AG09319 (cell line): ENCODE measurements around the gene PTPRM.

Source experiments
- DNase-seq: peaks from one replicate; pipeline ENCODE4 v3.0.0-alpha.2; 2010; ENCODE audit warnings: low read depth; ENCODE audit errors: extremely low read depth
- TF ChIP-seq, protein P1 (sequence below): IDR thresholded peaks from 2 replicates; pipeline ENCODE4 v1.5.1; 2011; ENCODE audit warnings: low read depth, mild to moderate bottlenecking, inconsistent platforms, low read length, moderate library complexity

Gene PTPRM

DNA sequence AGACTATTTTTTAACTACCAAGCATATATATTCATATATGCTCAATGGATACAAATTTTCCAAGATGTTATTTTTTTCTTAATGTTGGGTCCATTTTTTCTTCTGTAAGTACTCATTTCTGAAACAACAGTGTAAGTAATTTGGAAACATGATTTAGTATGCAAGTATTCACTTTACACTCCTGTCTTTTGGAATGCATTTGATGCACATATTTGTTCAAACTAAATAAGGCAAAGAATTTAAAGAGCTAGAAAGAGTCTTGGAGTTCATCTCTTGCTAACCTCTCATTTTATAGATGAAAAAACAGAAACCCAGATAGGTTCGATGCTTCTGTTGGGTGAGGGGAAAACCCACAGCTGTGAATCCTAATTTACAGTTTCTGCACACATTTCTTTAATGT lies 602.6 kb downstream of the PTPRM start:
- no peak for DNase-seq
- TF ChIP-seq, protein P1, sequence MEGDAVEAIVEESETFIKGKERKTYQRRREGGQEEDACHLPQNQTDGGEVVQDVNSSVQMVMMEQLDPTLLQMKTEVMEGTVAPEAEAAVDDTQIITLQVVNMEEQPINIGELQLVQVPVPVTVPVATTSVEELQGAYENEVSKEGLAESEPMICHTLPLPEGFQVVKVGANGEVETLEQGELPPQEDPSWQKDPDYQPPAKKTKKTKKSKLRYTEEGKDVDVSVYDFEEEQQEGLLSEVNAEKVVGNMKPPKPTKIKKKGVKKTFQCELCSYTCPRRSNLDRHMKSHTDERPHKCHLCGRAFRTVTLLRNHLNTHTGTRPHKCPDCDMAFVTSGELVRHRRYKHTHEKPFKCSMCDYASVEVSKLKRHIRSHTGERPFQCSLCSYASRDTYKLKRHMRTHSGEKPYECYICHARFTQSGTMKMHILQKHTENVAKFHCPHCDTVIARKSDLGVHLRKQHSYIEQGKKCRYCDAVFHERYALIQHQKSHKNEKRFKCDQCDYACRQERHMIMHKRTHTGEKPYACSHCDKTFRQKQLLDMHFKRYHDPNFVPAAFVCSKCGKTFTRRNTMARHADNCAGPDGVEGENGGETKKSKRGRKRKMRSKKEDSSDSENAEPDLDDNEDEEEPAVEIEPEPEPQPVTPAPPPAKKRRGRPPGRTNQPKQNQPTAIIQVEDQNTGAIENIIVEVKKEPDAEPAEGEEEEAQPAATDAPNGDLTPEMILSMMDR, result no peak

DNA sequence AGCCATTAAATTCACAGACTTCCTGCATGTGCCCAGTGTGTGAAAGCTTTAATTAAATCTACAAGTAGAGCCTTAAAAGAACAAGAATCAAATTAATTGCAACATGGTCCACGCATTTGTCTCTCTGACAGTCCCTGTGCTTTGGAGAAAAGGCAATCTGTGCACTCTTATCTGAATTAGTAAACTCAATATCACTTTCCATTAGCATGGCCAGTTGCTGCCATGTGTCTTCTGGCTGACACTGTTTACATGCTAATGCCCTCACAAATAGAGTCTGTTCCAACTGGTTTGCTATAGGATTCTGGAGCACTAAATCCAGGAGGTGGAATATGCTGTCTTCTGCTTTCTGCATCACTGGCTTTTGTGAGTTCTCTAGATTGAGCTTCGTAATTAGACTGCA lies 607.7 kb downstream of the PTPRM start:
- DNase-seq, result no peak
- TF ChIP-seq, protein P1, result no peak

DNA sequence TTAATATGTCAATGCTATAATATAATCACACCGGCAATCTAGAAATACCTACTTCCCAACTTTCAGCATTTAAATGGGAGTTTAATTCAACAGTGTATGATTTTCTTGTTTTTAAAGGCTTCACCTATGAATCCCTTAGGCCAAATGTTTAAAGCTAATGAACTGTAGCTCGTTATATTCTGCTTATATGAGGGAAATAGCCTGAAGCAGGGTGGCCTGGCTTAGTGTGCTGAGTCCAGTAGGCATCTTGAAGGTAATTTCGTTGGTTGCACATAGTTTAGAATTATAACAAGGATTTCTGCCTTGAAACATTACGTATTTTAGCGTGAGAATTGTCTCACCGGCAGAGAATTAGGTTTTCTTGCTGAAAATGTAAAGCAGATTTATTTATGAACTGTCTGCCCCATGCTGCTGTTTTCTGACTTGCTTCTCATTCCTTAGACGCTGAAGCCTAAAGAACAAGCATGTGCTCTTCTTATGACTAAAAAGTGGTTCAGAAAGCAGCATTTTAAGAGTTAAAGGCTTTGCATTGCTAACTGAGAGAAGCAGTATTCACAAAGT lies 608.5 kb downstream of the PTPRM start:
- TF ChIP-seq, protein P1, result no peak
- no peak for DNase-seq

DNA sequence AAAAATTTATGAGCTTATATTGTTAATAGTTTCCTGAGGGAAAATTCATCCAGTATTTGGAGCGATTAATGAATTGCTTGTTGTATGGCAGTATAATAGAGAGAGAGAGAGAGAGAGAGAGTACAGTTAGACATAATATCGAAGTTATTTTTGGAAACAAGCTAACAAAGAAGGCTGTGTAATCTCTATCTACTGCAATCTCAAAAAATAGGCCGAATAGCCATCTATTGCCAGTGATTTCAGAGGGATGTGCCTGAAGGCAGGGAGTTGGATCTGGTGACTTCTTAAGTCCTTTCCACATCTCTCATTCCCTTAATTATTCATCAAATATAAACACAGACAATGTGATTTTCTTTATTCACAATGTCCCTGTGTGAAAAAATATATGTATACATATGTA lies 609.0 kb downstream of the PTPRM start:
- no peak for DNase-seq
- TF ChIP-seq, protein P1, result no peak

DNA sequence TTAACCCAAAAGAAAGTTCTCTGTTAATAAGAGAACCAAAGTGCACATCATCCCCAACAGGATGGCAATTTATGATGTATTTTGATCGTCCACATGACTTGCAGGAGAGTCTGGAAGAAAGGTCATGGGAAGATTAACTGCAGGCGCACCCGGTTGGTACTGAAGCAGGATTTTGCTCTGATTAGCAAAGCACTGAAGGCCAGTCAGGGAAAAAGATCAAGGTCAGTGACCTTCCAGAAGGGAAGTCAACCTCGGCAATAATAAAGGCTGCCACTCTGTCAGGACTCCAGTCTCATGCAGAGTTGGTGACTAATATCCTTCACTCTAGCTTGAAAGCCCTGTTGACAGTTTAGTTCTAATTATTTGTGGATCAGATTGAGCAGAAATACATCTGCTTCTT lies 609.4 kb downstream of the PTPRM start:
- TF ChIP-seq, protein P1, result no peak
- DNase-seq, result no peak

DNA sequence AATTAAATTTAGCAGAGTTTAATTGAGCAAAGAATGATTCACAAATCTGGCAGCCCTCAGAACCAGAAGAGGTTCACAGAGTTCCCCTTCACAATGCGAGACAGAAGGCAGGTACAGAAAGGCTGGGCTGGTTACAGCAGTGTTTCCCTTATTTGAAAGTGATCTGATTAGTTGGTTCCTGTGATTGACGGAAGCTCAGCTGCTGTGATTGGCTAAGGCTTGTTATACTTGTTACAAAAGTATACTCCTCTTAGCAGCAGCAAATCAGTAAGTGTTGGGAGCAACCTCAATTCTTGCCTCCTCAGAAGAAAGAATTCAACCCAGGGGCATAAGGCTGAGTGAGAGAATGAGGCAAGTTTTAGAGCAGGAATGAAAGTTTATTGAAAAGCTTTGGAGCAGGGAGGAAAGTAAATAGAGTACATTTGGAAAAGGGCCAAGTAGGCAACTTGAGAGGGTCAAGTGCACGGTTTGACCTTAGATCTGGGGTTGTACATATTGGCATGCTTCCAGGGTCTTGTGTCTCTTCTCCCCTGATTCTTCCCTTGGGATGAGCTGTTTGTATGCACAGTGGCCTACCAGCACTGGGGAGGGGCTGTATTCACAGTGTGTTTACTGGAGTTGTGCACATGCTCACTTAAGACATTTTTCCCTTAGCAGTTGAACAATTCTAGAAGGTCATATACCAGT lies 610.4 kb downstream of the PTPRM start:
- DNase-seq, result no peak
- TF ChIP-seq, protein P1, result no peak

DNA sequence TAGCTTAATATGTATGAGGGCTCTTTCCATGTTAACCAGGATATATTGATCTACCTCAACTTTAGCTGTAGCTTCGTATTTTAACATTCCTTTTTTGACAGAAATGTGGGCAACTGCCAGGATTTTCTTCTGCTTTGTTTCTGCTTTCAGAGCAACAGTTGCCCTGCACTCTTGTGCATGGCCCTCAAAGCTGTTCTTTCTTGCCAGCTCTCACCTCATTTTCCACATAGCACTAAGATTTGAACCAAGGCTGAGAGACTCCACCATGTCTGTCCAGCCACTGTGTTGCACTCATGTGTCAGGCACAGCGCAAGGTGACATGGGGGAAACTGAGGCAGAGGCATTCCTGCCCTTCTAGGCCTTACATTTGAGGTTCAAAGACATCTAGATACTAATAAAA lies 619.3 kb downstream of the PTPRM start:
- TF ChIP-seq, protein P1, result no peak
- no peak for DNase-seq
